GM18507 (cell line): Measurements from ENCODE around the gene CHRNA1.

Experiments
- DNase-seq: peaks from one replicate; pipeline ENCODE4 v3.0.0; 2011; ENCODE audit warnings: low read depth; ENCODE audit not compliant: insufficient read length; ENCODE audit errors: extremely low spot score
- FAIRE-seq: peaks from 2 replicates; lab custom pipeline; 2011; peaks lifted over from hg19 to GRCh38; lab: Jason Lieb, UNC

CHRNA1 gene

DNA sequence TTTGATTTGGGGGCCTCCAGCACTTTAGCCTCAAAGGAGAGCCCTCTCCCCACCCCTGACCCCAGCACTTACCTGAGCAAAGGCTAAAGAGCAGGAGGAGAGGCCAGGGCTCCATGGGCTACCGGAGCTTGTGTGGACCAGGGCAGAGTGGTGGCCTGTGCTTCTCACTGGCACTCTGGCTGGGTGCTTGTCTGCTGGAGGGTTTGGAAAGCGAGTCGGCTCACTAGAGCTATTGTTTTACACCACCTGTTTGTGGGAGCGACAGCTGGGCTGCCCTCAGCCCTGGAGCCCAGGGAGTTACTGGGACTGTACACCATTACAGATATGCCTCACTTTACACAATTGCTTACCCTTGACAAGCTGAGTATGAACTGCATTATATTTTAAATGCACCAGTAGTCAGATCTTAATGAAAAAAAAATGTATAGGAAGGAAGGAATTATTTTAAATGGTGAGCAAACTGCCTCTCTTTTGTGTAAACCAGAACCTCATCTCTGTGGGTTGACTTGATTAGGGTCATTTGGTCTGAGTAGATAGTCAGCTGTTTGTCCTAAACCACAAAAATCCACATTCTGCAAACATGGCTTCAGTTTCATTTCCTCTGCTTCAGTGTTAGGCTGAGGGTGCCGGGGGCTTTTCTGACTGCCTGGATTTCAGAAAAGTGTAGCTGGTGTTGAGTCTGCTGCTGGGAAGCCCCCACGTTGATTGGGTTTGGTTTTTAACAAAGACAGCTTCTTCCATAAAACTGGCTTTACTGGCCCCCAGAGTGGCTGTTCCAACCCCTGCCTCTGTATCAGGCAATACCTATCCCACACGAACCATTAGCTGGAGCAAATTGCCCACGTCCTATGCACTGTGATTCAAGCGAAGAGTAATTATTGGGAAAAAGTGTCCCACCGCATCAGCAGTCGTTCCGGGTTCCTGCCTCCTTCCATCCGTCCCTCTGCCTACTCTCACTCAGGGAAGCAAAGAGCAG, at the start of gene CHRNA1:
TSS of gene CHRNA1 (minus strand) at position 193 of the 976 bp plus-strand sequence. CDS start at position 115, 78 bp downstream.
- no peak for FAIRE-seq
- no peak for DNase-seq

DNA sequence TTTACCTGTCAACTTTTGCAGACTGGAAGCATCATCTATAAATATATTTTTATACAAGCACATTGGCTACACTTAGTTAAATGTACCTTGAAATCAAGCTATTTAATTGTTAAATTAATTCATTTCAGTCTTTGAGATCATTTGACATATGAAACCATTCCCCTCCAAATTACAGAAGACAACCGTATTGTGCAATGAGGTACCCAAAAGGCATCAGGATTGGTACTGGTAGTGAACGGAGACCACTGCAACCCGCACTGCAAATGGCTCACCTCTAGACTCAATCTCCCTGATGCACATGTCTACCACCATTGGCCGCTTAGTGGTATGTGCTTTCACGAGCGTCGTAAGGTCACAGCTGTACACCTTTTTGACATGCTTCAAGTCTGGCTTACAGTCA, 47.8 kb upstream of the CHRNA1 start:
- FAIRE-seq (no peak), DNase-seq (no peak)

DNA sequence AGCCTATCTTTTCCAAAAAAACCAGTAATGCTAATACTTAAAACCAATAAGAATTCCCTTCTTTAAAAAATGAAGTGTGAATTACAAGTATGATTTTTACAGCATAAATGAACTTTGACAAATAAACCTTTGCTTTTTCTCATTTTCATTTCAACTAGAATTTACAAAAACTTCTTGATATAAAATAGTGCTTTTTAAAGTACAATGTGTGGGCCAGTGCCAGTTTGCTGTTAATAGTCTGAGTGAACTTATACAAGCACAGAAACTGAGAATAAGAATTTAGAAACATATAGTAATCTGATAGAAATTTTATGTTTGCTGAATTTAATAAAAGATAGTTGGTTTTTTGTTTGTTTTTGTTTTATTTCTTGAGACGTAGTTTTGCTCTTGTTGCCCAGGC, 43.7 kb upstream of the CHRNA1 start:
- FAIRE-seq (no peak), DNase-seq (no peak)

DNA sequence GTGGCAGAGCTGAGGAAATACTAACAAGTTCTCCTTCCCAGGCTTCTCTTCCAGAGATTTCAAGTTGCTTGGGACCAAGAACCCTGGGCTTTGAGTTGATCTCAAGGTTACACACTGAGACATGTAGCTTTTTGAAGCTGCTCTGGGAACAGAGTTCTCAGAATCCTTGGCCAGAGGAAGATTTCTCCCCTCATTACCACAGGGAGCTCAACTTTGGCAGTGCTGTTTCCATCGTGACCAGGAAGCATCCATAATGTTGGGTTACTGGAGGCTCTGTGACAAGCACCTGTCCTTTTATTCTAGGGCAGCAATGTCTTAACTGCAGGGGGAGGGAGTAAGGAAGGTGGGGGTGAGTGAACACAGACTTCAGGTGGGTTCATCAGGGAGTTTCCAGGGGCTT, 41.5 kb upstream of the CHRNA1 start:
- FAIRE-seq = no peak
- no peak for DNase-seq

DNA sequence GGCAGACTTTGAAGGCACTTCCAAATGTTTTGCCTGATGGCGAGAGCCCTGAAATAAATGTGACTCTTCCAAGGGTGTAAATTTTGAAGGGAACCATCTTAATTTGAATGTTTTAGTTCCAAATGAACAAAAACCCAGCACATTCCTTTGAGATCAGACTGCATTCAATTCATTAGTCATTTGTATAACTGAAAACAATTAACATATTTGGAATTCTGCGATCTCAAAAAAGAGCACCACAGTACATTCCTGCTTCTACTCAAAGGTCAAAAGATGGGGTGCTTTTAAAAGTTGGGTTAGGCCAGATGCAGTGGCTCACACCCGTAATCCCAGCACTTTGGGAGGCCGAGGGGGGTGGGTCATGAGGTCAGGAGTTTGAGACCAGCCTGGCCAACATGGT, 38.2 kb upstream of the CHRNA1 start:
- no peak for FAIRE-seq
- DNase-seq = no peak

DNA sequence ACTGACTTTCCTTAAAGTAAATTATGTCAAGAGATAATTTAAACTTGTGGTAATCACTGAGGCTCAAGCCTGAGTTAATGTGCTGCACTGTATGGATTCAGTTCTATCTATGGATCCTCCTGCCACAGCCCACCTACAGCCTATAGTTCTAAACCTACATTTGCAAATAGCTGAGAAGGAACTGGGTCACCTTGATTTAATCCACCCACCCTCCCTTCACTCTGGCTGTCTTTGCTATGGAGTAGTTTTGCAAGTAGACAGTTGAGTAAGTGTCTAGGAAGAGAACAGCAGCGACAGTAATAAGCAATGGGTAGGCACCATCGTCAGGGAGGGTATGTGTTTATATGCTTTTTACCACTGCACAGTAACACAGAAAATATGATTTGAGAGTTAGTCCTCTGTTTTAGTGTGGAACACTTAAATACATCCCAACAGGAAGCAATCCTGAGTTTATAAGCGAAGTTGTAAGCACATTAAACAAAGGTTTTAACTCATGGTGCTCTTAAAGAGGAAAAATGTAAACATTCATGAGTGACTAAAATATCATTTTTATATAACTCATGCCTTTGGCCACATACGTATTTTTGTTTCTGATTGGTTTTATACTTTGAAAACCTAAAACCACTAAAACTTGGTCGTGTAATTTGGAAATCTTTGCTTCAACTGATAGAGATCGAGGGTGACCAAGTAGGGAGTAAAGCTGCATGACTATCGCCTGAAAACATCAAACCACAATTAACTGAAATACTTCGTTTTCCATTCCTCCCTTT, 36.3 kb upstream of the CHRNA1 start:
- no peak for DNase-seq
- no peak for FAIRE-seq

DNA sequence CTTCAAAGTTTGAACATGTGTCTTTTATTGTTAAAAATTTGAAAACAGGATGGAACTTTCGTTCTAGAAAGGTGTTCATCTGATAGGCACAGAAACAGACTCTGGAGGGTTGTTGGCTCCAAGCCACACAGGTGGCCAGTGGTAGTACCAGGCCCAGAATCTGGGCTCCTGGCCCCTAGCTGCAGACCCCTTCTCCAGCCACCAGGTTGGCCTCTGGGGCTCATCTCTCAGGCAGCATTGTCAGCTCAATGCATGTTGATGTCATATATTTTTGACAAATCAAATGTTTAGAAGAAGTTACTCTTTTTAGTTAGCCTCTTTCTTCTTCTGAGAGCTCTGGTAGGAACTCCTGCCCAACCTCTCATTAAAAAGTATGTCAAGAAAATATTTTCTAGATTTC, 34.5 kb upstream of the CHRNA1 start:
- FAIRE-seq (no peak), DNase-seq (no peak)

DNA sequence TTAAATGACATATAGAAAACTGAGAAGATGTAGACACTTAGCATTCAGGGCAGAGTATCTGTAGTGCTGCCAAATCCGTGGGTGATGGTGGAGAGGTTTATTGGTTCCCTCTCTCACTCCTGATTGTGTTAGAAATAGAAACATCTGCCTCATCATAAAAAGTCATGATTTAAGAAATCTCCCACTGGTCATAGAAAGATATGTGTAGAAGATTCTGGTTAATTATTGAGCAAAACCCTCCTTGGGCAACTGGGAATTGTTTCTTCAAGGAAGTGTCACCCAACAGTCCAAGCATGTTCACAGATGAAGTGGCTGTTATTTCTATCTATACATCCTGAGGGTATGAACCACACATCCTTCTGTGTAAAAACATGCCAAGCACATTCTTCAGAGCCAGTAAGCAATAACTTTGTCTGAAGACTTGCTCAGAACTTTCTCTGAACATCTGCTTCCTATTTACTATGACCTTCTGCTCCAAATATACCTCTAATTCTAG, 33.6 kb upstream of the CHRNA1 start:
- no peak for FAIRE-seq
- DNase-seq = no peak

DNA sequence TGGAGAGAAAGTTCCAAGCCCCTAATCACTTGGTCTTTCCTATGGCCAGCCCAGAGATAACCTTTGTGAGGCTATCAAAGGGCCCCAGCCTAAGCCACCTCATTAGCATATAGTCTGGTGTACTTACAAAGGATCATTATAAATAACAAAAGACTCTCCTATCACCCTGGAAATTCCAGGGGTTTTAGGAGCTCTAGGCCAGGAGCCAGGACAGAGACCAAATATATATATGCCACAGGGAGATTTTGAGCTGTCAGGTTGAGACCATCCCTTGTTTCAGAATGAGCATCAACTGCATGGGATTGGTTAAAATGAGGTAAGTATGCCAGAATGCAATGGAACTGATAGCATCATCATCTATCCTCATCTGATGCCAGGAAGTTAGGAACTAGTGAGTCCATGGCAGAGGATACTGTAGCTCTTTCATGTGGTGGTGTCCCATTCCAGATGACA, 32.1 kb upstream of the CHRNA1 start:
- FAIRE-seq (no peak), DNase-seq (no peak)

DNA sequence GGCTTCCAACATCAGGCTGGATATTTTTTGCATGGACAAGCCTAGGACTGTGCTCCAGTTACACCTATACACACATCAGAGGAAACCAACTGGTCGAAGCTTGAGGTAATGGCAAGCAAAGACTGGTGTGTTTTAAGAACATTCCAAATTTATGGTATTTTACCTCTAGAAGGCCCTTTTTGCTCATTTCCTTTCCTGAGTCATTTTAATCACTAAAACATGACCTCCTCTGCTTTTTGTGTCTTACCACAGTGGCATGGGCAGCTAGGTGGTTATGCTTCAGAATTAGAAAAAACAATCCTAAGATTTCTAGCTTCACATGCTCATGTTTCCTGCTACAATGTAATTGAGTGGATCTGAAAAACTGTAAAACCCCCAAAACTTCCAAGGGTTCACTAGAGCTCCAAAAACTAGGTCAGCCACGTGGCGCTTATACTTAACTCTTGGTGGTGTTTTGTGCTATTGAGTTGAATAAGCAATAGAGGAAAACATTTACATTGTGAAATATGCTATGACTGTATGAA, 30.6 kb upstream of the CHRNA1 start:
- FAIRE-seq (no peak), DNase-seq (no peak)

DNA sequence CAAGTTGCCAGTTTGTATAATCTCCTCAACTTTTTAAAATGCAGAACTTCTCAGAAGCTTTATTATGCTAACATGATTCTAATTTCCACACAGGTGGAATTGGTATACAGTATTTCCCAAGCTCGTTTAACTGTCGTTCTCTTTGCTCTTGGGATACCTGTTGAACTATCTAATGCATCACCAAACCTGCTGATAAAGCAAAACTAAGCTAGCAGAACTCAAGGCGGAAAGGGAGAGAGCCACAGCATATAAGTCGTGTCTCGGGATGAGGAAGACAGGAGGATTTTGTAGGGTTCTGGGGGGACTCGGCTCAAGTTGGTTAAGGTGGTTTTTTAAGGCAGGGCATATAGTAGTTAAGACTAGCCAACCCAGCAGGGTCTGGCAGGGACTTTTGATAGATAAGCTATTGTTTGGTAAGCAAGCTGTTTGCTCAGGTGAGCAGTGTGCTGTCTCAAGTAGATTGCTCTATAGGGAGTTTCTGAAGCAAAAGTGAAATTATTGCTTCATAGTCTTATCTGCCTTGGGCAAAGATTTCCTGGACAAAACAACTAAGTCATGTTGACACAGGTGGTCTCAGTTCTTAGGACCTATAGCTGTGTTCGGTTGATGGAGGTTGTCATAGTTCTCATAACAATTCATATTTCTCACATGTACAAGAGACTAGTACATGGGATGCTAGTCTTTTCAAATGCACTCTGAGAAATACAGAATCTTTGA, 28.2 kb upstream of the CHRNA1 start:
- no peak for DNase-seq

DNA sequence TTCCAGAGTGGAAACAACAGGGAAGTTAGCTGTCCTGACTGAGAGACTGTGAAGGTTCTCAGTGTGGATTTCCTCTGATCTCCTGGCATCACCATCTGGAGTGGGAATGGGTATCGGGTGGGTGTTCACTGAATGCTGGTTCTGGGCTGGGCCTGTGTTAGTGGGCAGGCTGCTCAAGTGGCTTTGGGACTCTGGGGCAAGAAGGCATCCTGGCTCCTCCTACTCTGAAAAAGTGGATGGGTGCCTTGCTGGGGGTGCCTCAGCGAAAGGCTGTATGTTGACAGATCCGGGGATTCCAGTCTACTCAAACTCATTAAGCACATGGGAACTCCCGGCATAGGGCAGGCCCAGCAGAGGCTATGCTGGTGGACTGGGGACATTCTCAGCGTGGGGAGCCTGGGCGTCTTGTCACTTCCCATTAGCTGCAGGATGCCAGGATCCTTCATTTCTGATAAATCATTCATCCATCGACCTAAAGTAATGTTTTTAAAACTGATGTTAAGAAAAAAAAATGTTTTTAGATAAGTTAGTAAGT, 27.5 kb upstream of the CHRNA1 start:
- FAIRE-seq (no peak), DNase-seq (no peak)

More for the DNA sequence above, 28.2 kb upstream of the CHRNA1 start:
- FAIRE-seq = no peak

DNA sequence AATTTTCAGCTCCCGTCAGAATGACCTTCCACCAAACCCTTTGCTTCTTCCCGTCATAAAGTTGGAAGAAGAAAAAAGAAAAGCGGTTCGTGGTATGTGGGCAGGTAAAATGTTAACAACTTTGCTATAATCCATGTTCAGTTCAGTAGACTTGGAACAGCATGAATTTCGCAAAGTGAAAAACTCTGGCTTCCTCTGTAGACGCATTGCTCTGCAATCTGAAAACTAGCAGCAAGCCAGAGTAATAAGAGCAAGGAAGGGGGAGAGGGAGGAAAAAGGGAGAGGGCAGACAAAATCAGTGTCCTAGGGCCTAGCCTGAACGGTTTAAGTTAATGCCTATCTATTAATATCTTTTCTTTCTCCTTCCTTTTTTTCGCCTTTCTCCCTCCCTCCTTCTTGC, 26.7 kb upstream of the CHRNA1 start:
- FAIRE-seq (no peak), DNase-seq (no peak)

DNA sequence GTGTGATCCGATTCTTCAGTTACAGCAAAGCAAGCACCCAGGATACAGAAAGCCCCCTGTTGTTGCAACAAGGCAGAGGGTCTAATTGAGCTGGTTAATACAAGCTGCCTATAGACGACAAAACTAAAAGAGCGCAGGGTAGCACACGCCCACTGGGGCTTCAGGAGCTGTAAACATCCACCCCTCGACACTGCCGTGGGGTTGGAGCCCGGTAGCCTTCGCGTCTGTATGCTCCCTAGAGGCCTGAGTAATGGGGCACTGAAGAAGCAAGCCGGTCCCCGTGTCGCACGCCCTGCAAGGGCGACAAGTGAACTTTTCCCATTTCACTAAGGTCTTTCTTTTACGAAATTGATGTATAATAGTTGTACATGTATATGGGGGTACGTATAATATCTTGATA, 24.7 kb upstream of the CHRNA1 start:
- FAIRE-seq = no peak

DNA sequence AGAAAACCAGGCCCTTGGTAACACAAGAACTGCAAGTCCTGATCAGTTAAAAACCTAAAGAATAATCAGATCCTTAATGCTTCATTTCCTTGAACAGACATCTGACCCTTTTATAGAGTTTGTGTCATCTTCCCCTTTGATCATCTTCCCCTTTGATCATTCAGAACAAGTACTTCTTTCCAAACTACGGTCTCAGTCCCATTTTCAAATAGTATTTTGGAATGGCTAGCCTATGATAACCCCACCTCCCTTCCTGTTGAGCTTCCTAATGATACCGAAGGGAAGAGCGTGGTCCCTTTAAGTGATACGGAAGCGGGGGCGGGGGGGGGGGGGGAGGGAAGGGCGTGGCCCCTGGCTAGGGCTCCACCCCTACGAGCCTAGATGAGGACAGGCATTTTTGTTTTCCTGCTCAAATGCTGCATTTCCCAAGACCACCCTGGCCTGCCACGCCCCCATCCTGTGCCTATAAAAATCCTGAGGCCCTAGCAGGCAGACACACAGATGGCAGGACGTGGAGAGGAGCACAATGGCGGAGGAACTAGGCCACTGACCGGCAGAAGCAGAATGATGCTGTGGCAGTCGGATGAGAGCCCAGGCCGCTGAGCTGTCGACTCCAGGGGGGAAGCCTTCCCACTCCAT, 24.1 kb upstream of the CHRNA1 start:
- no peak for FAIRE-seq
- DNase-seq = no peak

More for the DNA sequence above, 24.7 kb upstream of the CHRNA1 start:
- no peak for DNase-seq

DNA sequence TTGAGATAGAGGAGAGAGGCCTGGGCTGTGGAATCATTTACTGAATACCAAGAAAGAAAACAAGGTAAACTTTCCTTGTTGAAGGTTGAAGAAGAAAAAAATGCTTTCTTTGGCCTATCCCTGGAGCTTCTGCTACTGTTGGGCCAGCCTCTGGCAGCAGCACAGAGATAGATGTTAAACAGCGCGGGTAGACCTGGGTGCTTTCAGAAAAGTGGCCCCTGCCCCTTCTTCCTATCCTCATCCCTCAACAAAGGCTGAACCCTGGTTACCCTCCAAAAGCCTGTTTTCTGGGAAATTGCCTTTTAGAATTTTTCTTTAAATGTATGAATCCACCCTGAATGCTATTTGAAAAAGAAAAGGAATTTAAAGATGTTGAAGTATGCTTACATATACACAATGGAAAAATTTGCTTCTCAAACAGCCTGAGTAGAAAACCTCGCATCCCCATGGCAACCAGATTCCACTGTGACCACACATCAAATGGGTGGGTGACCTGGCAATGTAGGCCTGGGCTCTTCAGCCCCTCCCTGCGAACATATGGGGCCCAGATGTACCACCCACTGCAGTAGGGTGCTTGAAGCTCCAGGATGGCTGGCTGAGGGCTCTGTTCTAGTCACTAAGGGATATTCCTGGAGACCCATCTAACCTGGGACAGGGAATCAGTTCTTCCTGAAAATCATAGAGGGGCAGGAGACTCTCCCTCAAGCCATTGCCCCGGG, 23.4 kb upstream of the CHRNA1 start:
- FAIRE-seq (no peak), DNase-seq (no peak)

DNA sequence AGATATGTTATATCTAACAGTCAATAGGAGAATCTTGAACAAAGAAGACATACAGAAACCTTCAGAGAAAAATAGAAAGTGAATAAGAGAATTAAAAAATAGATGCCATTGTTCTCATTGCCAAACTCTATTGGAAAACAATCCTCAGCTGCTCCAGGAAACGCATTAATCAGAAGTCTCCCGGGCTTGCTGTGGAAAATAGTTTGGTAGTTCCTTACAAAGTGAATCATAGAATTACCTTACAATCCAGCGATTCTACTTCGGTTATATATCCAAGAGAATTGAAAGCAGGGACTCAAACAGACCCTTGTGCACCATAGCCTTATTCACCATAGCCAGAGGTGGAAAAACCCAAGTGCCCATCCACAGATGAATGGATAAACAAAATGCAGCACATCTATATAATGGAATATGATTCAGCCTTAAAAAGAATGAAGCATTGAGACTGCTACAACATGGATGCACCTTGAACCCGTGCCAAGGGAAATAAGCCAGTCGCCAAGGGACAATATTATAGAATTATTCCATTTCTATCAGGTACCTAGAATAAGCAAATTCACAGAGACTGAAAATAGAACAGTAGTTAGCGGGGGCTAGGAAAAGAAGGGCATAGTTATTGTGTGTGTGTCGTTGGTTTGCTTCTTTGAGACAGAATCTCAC, 21.9 kb upstream of the CHRNA1 start:
- FAIRE-seq = no peak
- DNase-seq = no peak

DNA sequence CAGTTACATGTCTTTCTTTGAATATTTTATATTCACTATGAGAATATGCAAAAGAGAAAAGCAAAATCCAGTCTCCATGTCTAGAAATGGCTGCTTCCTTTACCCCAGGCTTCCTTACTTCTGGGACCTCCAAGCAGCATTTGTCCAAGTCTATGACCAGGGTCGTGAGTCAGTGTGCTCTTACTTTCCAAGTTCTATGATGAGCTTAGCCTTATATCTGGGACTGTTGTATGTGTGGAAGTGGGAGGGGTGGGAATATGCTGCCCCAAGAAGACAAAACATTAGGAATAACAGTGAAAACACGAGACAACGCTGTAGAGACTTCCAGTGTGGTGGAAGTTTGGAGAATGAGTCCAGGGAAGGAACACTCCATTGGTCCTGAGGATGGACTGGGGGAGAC, 21.2 kb upstream of the CHRNA1 start:
- DNase-seq = no peak
- no peak for FAIRE-seq
